Measurements from ENCODE around the gene CRY2. TPM values are rescaled to one million over a fixed set of nuclear protein-coding genes. Genes with fewer than 3 reads are reported as not detected.

Gene CRY2
- total and polyA plus RNA-seq, 10 of the 15 experiments (the other 5 are each of a cell fraction or from before 2014, with no cell fraction given), result 1.2 to 14.7 (median 8.1) TPM

DNA sequence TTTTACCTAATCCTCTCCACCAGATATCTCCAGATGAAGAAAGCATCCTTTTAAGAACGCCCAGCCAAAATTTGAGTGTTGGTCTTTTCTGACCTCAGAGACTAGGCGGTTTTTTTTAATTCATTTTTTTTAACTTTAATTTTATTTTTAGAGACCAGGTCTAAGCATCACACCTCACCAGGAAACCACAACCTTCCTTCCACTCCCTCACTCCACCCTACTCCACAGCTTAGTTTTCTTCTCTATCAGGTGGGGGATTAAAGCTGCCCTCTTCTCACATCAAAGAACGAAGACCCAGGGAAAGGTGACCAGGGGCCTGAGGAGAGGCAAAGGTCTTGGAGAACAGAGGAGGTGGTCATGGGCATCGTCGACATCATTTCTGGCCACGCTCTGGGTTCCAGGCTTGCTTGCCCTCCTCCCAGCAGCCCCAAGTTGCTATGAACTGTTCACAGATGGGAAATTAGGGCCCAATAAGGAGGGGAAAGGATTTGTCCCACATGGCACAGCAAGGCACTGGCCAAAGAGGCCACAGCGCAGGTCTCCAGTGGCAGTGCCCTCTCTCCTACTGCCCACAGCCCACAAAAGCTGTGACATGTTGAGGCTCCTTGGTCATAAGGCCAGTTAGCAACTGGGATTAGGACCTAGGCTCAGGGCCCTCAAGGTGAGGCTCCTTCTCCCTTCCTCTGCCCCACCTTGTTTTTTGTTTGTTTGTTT lies 71.8 kb downstream of the CRY2 start:
- FAIRE-seq, result no peak
- no peaks in the 10 kb centered on the region; the same call in 2 of the 3 replicates for H3K9me3 ChIP-seq (replicated peaks; ENCODE audit: control insufficient read depth, insufficient read depth, low read length)
- H3K4me3 ChIP-seq, result no peak overlapping the region; the same call in 1 of the 2 replicates
- POLR2A ChIA-PET, result interaction anchor here (1.0 to 2.6 kb wide), 6 partner anchors 8 to 110 kb away, joined by 3 to 27 read pairs (median 6); partner anchors contain the start of gene CRY2
- peak overlapping the region; percentile 100 for H3K4me2 ChIP-seq (ENCODE audit: control insufficient read depth, insufficient read depth)
- WGBS (ENCODE audit: insufficient coverage, insufficient replicate concordance, low lambda C conversion rate, missing lambda C conversion rate), result 28% methylated on average over 7 of the region's 7 CpGs
- in situ Hi-C loops (cut with MboI) (no loop called here), intact Hi-C loops (cut with micrococcal nuclease; ENCODE audit: unreplicated experiment) (loop anchor here (1.0 kb wide), 1 partner anchor 11 kb away; no protein-coding TSS in a partner anchor)
- RAD21 ChIA-PET (ENCODE audit: unreplicated experiment), result interaction anchor here (1.3 to 2.8 kb wide), 3 partner anchors 11 to 87 kb away, joined by 4 to 29 read pairs (median 10); no protein-coding TSS in a partner anchor
- no peak for ATAC-seq
- peaks cover 16% of the 10 kb centered on the region for H3K79me2 ChIP-seq (ENCODE audit: control insufficient read depth, insufficient read depth, low read length)
- H3K27me3 ChIP-seq (replicated peaks in 1 of 2; ENCODE audit: control insufficient read depth in 2 of 2, insufficient read depth in 2 of 2, low read length in 1 of 2), result peaks cover 6 to 13% of the 10 kb centered on the region in 2 experiments; a peak in 3 of 4 replicates
- peak overlapping the region; percentile 98 for H2AFZ ChIP-seq (ENCODE audit: control insufficient read depth, low read depth, low read length)
- no peak overlapping the region for H3K27ac ChIP-seq (ENCODE audit: control insufficient read depth, insufficient read depth)
- no TSS peak for BruUV-seq (replicated peaks)
- H3K36me3 ChIP-seq (ENCODE audit: control insufficient read depth in 2 of 2, insufficient read depth in 2 of 2, low read length in 1 of 2), result peaks cover 4 to 13% of the 10 kb centered on the region in 2 experiments
- CTCF ChIA-PET, result interaction anchor here (0.6 to 2.4 kb wide), 5 partner anchors 11 to 675 kb away, joined by 3 to 12 read pairs (median 5); no protein-coding TSS in a partner anchor
- no peak for DNase-seq (ENCODE audit: low read depth, low spot score)
- H3K4me1 ChIP-seq (ENCODE audit: control insufficient read depth, insufficient read depth, low read length), result peaks cover 18% of the 10 kb centered on the region
- TF ChIP-seq IKZF1 (conservative IDR thresholded peaks at IDR 0.05) (no peak), FOS (IDR thresholded peaks at IDR 0.05; ENCODE audit: borderline replicate concordance, extremely low read depth, insufficient read length) (no peak), TAF1 (IDR thresholded peaks at IDR 0.05; ENCODE audit: borderline replicate concordance, low read depth, low read length) (no peak), PML (IDR thresholded peaks at IDR 0.05; ENCODE audit: low read length) (no peak), HCFC1 (IDR thresholded peaks at IDR 0.05; ENCODE audit: low read length) (no peak), IRF4 (IDR thresholded peaks at IDR 0.05; ENCODE audit: low read depth, low read length) (no peak), NR2F1 (conservative IDR thresholded peaks at IDR 0.05) (no peak), SIN3A (IDR thresholded peaks at IDR 0.05; ENCODE audit: low read depth, low read length) (no peak)
- TF ChIP-seq, protein P1, sequence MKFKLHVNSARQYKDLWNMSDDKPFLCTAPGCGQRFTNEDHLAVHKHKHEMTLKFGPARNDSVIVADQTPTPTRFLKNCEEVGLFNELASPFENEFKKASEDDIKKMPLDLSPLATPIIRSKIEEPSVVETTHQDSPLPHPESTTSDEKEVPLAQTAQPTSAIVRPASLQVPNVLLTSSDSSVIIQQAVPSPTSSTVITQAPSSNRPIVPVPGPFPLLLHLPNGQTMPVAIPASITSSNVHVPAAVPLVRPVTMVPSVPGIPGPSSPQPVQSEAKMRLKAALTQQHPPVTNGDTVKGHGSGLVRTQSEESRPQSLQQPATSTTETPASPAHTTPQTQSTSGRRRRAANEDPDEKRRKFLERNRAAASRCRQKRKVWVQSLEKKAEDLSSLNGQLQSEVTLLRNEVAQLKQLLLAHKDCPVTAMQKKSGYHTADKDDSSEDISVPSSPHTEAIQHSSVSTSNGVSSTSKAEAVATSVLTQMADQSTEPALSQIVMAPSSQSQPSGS (IDR thresholded peaks at IDR 0.05; ENCODE audit: low read length), result no peak
- no peak overlapping the region for H3K9ac ChIP-seq (ENCODE audit: control insufficient read depth, insufficient read depth, low read length)
- H4K20me1 ChIP-seq (ENCODE audit: control insufficient read depth, insufficient read depth), result no peaks in the 10 kb centered on the region
- SMC1A ChIA-PET (ENCODE audit: uncharacterized antibody, unreplicated experiment), result interaction anchor here (1.6 to 2.8 kb wide), 4 partner anchors 11 to 85 kb away, joined by 3 to 31 read pairs (median 12); partner anchors contain the start of gene CRY2

All from GM12878 (cell line).